Measurements from ENCODE around the gene MREG. TPM values are rescaled to one million over a fixed set of nuclear protein-coding genes. Genes with fewer than 3 reads are reported as not detected.

MREG gene
- total and polyA plus RNA-seq, 9 of the 15 experiments (the other 6 are each of a cell fraction or from before 2014, with no cell fraction given) = 0.77 to 3.8 (median 2.3) TPM

DNA sequence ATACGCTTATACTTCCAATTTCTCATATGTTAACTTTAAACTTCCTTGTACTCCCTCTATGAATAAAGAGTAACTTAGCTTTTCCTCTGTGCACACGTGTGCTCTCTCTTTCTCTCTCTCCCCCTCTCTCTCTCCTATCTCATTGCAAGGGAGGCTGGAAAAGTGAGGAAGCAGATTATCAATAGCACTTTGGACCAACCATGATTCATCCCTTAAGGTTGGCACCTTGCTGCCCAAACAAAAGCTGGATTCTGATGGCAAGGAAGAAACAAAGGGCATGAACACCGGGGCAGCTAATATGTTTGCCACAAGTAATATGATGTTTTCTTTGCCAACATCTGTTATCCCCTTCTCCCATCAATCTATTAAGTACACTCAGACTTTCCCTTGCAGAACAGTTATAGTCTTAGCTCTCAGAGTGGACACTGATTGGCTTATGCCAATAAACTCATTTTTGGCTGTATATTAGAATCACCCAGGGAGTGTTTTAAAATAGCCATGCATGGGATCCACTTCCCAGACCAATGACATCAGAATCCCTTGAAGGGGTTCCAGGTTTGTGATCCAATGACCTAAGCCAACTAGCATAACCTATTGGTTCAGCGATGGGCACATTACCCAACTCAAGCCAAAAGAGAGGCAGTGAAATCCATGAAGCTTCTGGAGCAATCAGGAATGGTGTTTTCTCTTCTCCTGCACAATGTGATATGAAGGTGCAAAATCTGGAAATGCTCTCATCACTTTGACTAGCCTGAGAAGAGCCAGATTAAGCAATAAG lies 60.3 kb downstream of the MREG start (continued):
- TF ChIP-seq ATF4 (CRISPR knock-in tag; IDR thresholded peaks at IDR 0.05) (no peak), NCOR1 (IDR thresholded peaks at IDR 0.05) (no peak)

GRCh38 chr2:215951558-215951957 lies 61.8 kb downstream of the MREG start:
- in situ Hi-C loops (cut with MboI) = no loop called here
- no peak for ATAC-seq
- WGBS (ENCODE audit: insufficient coverage, low coverage, missing lambda C conversion rate) = 44% methylated on average over 3 of the region's 3 CpGs

More at GRCh38 chr2:215951558-215951957, 61.8 kb downstream of the MREG start:
- no peaks in the 10 kb centered on the region for H3K79me2 ChIP-seq (ENCODE audit: control insufficient read depth, insufficient read depth, low read length)
- no peak overlapping the region for H3K4me3 ChIP-seq
- H3K9ac ChIP-seq (ENCODE audit: insufficient read depth in 1 of 2, low read depth in 2 of 2, low read length in 2 of 2) = no peak overlapping the region
- POLR2A ChIA-PET = interaction anchor here (0.6 kb wide), 1 partner anchor 110 kb away, joined by 4 read pairs; no protein-coding TSS in a partner anchor
- DNase-seq (ENCODE audit: extremely low read depth in 1 of 4, low spot score in 3 of 4) = no peak
- intact Hi-C loops (cut with micrococcal nuclease) = loop anchor here (10.0 kb wide), 1 partner anchor 153 kb away; the partner anchor contains the start of gene XRCC5
- H3K27ac ChIP-seq (ENCODE audit: extremely low read depth, low read depth, low read length) = no peak overlapping the region
- H3K27me3 ChIP-seq (ENCODE audit: control insufficient read depth in 2 of 2, insufficient read depth in 2 of 2, low read length in 2 of 2) = no peaks in the 10 kb centered on the region
- no peaks in the 10 kb centered on the region for H4K20me1 ChIP-seq (replicated peaks; ENCODE audit: control insufficient read depth, insufficient read depth, low read length)
- no peaks in the 10 kb centered on the region for H3K4me1 ChIP-seq (replicated peaks in 1 of 2; ENCODE audit: control insufficient read depth in 2 of 2, insufficient read depth in 2 of 2, low read length in 2 of 2)
- H3K9me1 ChIP-seq (ENCODE audit: control insufficient read depth, insufficient read depth, low read length) = no peaks in the 10 kb centered on the region
- CTCF ChIA-PET (ENCODE audit: low intra/inter-chr PET ratio) = no interaction called here
- TF ChIP-seq ESRRA (IDR thresholded peaks at IDR 0.05; ENCODE audit: borderline replicate concordance, low read depth) (peak; percentile 33; the same call in 1 of the 2 replicates), CREB1 (IDR thresholded peaks at IDR 0.05) (no peak), CREB1 (CRISPR knock-in tag; IDR thresholded peaks at IDR 0.05) (no peak)
- no peak overlapping the region for H3K4me2 ChIP-seq (ENCODE audit: insufficient read depth, low read length)
- BruUV-seq (replicated peaks) = no TSS peak
- H3K36me3 ChIP-seq (ENCODE audit: control insufficient read depth, insufficient read depth, low read length) = no peaks in the 10 kb centered on the region
- H3K9me3 ChIP-seq (replicated peaks; ENCODE audit: control insufficient read depth, insufficient read depth, low read depth, low read length) = no peaks in the 10 kb centered on the region
- H2AFZ ChIP-seq (ENCODE audit: low read depth, low read length) = no peak overlapping the region
- FAIRE-seq = no peak

All from K562 (cell line).